NCI-H446 (cell line): ENCODE results near the gene KCNC4.
A peak's percentile ranks its signal among the peaks of the same experiment; 100 is the strongest.

ENCODE experiments used
- DNase-seq, 2 experiments: peaks; one replicate each; lab custom pipeline; 2025; lab: John Stamatoyannopoulos, UW

KCNC4 gene

DNA sequence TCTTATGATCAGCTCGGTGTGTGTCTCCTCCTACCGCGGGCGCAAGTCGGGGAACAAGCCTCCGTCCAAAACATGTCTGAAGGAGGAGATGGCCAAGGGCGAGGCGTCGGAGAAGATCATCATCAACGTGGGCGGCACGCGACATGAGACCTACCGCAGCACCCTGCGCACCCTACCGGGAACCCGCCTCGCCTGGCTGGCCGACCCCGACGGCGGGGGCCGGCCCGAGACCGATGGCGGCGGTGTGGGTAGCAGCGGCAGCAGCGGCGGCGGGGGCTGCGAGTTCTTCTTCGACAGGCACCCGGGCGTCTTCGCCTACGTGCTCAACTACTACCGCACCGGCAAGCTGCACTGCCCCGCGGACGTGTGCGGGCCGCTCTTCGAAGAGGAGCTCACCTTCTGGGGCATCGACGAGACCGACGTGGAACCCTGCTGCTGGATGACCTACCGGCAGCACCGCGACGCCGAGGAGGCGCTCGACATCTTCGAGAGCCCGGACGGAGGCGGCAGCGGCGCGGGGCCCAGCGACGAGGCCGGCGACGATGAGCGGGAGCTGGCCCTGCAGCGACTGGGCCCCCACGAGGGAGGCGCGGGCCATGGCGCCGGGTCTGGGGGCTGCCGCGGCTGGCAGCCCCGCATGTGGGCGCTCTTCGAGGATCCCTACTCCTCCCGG lies 1.5 kb downstream of the KCNC4 start:
- DNase-seq, result no peak

DNA sequence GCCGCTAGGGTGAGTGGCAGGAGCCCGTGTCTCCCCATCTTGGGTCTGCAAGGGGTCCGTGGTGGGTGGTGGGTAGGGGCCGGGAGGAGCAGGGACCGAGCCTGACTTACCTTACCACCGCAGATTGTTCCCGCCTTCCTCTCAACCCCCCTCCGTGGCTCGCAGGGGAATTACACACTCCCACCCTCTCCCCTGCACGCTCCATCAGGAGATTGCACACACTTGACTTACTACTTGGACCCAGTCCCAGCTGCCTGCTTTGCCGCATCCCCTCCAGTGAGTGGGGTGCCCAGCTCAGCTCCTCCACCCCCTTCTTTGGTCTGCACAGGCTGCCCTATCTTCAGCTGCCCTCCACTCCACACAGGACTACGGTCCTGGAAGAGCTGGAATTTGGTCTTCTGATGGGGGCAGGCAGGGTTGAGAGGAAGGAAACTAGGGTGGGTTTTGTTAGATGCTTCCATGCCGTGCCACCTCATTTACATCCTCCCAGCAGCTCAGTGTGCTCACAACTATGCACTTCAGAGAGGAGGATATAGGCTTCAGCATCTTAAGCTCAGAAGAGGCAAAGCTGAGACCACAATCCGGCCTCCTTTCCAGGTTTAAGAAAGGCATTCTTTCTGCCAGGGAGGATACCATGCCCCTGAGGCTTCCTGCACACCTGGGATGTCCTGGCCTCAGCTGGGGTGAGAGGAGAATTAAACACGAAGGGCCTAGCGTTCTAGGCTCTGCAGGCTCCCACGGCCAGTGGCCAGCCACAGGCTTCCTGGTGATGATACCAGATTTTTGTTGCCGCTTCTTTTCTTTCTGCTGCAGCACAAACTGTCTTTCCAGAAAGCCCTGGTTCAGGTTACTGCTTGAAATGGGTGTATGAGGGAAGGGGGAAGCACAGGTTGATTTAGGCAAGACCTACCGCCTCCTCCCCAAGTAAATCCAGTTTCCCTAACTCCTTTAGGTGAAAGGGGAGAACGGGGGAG lies 2.3 kb downstream of the KCNC4 start:
- DNase-seq, result peak in 1 of 2 experiments; percentile 56

- no peak for DNase-seq
These were observed 3.0 kb downstream of the KCNC4 start for GRCh38 chr1:110213143-110213540.

DNA sequence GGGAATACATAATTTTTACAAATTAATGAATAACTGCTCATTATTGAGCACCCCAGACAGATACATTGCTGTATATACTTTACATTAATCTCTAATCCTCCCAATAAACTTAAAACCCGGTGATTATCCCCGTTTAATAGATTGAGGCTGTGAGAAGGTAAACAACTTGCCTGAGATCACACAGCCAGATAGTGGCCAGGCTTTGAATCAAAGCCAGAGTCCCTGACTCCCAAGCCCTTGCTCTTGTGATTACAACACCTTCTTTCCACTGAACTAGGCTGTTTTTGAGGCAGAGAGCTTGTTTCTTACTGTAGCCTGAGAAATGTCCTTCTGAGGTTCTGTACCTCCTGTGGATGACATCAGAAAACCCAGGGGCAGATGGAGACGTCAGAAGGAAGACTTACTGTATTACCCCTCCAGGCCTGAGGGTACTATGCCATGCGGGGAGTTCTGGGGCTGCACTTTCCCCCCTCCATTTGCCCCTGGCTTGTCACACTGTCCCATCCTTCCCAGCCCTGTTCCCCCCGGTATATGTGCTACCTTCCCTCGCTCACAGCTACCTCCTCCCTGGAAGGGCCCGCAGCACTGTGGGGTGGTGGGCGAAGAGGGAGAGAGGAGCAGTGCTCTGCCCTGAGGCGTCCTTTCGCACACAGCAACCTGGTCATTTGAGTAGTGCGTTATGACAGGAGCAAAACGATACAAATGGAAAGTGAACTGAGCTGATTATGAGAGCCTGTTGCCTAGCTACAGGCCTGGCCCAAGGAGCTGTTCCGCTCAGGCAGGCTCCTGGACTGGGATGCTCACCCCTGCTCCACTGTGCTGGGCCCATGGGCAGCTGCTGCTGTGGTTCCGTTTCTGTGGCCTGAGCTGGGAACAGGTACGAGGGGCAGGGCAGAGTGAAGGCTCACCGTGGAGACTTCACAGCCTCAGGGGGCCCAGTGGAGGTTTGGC lies 4.6 kb downstream of the KCNC4 start:
- no peak for DNase-seq

DNA sequence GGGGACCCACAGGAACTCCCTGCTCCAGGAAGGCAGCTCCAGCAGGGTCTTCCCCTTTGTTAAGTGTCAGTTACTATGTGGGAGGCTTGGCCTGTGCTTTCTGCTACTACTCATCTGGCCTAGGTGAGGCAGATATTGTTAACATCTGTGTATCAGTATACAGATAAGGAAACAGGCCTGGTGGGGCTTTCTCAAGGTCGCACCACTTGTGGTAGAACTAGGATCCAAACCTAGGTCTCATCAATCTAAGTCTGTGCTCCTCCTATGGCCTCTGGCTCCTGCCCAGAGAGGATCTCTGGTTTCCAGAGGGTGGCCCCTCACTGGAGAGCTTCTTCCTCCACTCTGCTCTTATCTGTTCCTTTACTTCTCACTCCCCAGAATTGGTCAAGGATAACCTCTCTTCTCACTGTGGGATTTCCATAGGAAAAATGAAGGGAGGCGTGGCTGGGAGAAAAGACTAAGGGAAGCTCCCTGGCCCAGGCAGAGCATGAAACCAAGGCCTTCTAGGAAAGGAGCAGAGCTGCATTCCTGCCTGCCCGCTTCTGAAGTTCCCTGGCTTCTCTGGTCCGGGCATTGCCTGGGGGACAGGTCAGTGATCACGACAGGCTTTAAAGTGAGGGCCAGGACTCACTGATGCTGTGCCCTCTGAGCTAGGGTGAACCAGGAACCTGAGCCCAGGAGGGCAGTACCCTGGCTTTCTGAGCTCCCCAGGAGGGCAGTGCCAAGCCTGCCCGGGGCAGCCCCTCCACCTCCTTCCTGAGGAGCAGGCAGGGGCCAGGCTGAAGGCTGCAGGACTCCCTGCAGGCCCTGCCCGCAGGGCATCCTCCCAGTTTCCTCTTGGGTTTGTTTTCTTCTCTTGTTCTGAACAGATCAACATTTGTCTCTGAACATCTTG lies 5.8 kb downstream of the KCNC4 start:
- DNase-seq, result no peak

- no peak for DNase-seq
These were observed 6.8 kb downstream of the KCNC4 start for GRCh38 chr1:110216844-110217444.

DNA sequence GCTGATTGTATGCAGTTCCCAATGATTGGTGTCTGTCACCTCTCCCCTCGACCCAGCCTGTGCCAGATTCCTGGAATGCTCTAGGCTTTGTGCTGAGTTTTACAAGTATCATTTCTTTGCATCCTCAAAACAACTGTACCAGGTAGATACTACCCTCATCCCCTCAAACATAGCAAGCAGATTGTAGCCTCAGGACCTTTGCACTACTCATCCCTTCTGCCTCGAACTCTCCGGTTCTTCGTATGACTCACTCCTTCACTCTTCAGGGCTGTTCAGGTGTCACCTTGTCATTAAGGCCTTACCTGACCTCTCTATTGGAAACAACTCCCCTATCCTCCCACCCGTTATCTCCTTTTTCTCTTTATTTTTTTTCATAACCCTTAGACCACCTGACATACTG lies 8.0 kb downstream of the KCNC4 start:
- DNase-seq, result no peak

- DNase-seq, result no peak
These were observed 8.6 kb downstream of the KCNC4 start for GRCh38 chr1:110218739-110219138.

- DNase-seq, result no peak
These were observed 10.2 kb downstream of the KCNC4 start for GRCh38 chr1:110220324-110220723.

GRCh38 chr1:110221119-110221518 lies 11.0 kb downstream of the KCNC4 start:
- DNase-seq, result no peak

DNA sequence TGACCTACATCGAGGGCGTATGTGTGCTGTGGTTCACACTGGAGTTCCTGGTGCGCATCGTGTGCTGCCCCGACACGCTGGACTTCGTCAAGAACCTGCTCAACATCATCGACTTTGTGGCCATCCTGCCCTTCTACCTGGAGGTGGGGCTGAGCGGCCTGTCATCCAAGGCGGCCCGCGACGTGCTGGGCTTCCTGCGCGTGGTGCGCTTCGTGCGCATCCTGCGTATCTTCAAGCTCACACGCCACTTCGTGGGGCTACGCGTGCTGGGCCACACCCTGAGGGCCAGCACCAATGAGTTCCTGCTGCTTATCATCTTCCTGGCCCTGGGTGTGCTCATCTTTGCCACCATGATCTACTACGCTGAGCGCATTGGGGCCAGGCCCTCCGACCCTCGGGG lies 13.0 kb downstream of the KCNC4 start:
- no peak for DNase-seq

DNA sequence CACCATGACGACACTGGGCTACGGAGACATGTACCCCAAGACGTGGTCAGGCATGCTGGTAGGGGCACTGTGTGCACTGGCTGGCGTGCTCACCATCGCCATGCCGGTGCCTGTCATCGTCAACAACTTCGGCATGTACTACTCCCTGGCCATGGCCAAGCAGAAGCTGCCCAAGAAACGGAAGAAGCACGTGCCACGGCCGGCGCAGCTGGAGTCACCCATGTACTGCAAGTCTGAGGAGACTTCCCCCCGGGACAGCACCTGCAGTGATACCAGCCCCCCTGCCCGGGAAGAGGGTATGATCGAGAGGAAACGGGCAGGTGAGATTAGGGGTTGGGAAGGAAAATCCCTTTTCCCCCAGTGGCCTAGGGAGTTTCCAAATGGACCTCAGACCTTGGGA lies 13.5 kb downstream of the KCNC4 start:
- DNase-seq, result no peak

DNA sequence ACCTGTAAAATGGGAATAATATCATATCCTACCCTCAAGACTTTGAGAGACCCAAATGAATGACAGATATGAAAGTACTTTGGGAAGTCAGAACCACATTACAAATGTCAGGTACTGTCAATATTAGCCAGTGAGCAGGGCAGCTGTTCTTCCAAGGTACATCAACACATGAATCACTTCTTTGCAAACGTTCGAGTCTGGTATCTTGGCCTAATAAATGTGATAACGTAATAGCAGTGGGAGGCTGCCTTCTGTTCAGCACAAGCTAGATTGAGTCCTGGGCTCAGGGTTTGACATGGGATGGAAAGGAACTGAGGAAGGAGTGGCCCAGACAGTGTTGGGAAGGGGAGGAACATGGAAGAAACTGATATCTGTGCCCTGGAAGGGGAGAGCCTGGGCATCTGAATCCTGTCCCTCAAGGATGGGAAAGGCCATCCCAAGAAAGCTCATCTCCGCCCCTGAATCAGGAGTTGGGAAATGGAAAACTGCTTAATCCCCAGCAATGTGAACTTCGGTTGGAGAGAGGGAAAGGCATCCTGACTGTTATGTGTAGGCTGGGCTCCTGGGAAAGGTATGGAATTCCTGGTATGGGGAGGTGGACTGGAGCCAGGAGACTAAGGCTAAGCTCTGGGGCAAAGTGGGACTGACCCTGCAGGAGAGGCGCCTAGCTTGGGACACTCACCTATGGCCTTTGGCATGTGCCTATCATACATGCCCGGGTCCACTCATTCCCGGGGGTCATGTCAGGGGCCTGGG lies 14.3 kb downstream of the KCNC4 start:
- no peak for DNase-seq

DNA sequence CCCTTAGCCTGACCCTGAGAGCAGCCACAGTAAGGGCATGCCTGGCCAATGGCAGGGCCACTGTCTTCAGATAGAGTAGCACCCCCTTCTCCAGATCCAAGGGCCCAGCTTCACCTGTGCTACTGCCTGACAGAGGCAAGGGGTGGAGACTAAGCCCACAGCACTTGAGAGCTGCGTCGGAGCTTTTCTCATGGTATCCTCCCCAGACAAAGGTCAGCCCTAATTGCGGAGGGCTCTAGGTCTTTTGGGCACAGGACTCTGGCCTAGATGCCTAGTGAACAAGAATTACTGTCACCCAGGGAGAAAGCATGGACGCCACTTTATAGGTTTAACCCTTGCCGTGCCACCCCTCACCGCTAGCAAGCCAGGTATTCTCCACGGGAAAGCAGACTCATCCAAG lies 15.1 kb downstream of the KCNC4 start:
- DNase-seq, result no peak

DNA sequence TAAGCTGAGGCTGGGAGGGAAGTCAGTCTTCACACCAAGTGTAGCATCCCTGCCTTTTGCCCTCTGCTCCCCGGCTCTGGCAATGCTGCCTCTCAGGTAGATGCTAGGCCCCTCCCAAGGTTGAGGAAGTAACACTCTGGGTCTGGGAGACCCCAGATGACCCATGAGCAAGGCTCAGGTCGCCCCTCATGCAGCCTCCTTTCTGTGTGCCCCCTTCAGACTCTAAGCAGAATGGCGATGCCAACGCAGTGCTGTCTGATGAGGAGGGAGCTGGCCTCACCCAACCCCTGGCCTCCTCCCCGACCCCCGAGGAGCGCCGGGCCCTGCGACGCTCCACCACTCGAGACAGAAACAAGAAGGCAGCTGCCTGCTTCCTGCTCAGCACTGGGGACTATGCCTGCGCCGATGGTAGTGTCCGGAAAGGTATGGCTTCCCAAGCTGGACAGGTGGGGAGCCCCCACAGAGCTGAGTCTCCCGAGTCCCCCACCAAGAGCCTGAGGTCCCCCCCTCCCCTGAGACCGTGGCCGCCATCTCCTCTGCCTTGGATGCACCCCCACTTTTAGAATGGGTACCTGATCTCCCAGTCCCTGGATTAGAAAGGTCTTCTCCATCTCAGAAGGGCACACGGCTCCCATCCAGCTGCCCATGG lies 15.8 kb downstream of the KCNC4 start:
- DNase-seq, result no peak

DNA sequence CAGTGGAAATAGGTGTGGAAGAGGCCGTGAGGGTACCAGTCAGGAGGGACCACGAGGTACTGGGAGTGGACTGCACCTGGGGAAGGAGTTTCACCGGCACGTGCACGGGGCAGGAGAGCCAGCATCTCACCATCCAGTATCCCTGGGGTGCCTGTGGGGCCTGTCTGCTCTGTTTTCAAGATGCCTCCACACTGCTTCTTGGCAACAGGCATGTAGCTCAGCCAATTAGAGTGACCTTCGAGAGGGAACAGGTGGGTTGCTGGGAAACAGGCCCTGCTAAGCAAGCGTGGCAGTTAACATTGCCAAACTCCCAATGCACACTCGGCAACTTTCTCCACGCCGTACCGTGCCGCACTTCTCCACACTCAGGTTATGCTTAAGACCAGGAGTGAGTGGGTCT lies 17.7 kb downstream of the KCNC4 start:
- DNase-seq, result no peak

- no peak for DNase-seq
These were observed 18.3 kb downstream of the KCNC4 start for GRCh38 chr1:110228381-110228780.

- DNase-seq, result no peak
These were observed 18.8 kb downstream of the KCNC4 start for GRCh38 chr1:110228869-110229268.

- no peak for DNase-seq
These were observed 19.4 kb downstream of the KCNC4 start for GRCh38 chr1:110229348-110230001.
